ENCODE data around the gene BLVRB. TPM values are rescaled to one million over a fixed set of nuclear protein-coding genes. Genes with fewer than 3 reads are reported as not detected.

Gene BLVRB
- total RNA-seq, 1 donor from 2014 or later = 53.1 TPM

- no peaks in the 10 kb centered on the region for H3K27me3 Mint-ChIP-seq (ENCODE audit: low read depth)
- peak overlapping the region; percentile 93 for H3K4me3 Mint-ChIP-seq (ENCODE audit: unreplicated experiment)
- H3K9me3 Mint-ChIP-seq (ENCODE audit: low read depth) = no peaks in the 10 kb centered on the region
- no peak for DNase-seq (ENCODE audit: low spot score)
- TF ChIP-seq CTCF (IDR thresholded peaks at IDR 0.05) = no peak
- peak overlapping the region; percentile 98 for H3K27ac Mint-ChIP-seq (ENCODE audit: unreplicated experiment)
- H3K4me1 Mint-ChIP-seq (ENCODE audit: low read depth) = peaks cover 31% of the 10 kb centered on the region
- peaks cover 6% of the 10 kb centered on the region for H3K36me3 Mint-ChIP-seq (ENCODE audit: low read depth)
Measured at GRCh38 chr19:40424637-40425449, 40.7 kb downstream of the BLVRB start.

GRCh38 chr19:40423938-40424337 is 41.6 kb downstream of the BLVRB start:
- DNase-seq (ENCODE audit: low spot score) = no peak
- H3K4me3 Mint-ChIP-seq (ENCODE audit: unreplicated experiment) = peak overlapping the region; percentile 63
- no peaks in the 10 kb centered on the region for H3K27me3 Mint-ChIP-seq (ENCODE audit: low read depth)
- peak overlapping the region; percentile 87 for H3K27ac Mint-ChIP-seq (ENCODE audit: unreplicated experiment)
- peaks cover 6% of the 10 kb centered on the region for H3K36me3 Mint-ChIP-seq (ENCODE audit: low read depth)
- H3K4me1 Mint-ChIP-seq (ENCODE audit: low read depth) = peaks cover 31% of the 10 kb centered on the region
- no peak for TF ChIP-seq CTCF (IDR thresholded peaks at IDR 0.05)
- no peaks in the 10 kb centered on the region for H3K9me3 Mint-ChIP-seq (ENCODE audit: low read depth)

GRCh38 chr19:40422748-40423566 is 42.6 kb downstream of the BLVRB start:
- Mint-ChIP-seq H3K9me3 (ENCODE audit: low read depth) (no peaks in the 10 kb centered on the region), H3K4me3 (ENCODE audit: unreplicated experiment) (no peak overlapping the region), H3K36me3 (ENCODE audit: low read depth) (peaks cover 6% of the 10 kb centered on the region), H3K4me1 (ENCODE audit: low read depth) (peaks cover 31% of the 10 kb centered on the region), H3K27ac (ENCODE audit: unreplicated experiment) (peak overlapping the region; percentile 84), H3K27me3 (ENCODE audit: low read depth) (no peaks in the 10 kb centered on the region)
- DNase-seq (ENCODE audit: low spot score) = no peak
- no peak for TF ChIP-seq CTCF (IDR thresholded peaks at IDR 0.05)

- H3K4me1 Mint-ChIP-seq (ENCODE audit: low read depth) = peaks cover 32% of the 10 kb centered on the region
- TF ChIP-seq CTCF (IDR thresholded peaks at IDR 0.05) = no peak
- no peaks in the 10 kb centered on the region for H3K27me3 Mint-ChIP-seq (ENCODE audit: low read depth)
- DNase-seq (ENCODE audit: low spot score) = no peak
- H3K4me3 Mint-ChIP-seq (ENCODE audit: unreplicated experiment) = peak overlapping the region; percentile 4
- peak overlapping the region; percentile 84 for H3K27ac Mint-ChIP-seq (ENCODE audit: unreplicated experiment)
- no peaks in the 10 kb centered on the region for H3K9me3 Mint-ChIP-seq (ENCODE audit: low read depth)
- peaks cover 6% of the 10 kb centered on the region for H3K36me3 Mint-ChIP-seq (ENCODE audit: low read depth)
Measured at GRCh38 chr19:40421993-40422747, 43.4 kb downstream of the BLVRB start.
